Uterus (tissue), 2 donors: ENCODE measurements around the gene RAB40C.

Experiments used
- CTCF ChIP-seq, 4 experiments: fragments of 200-600 bp in 2 of 4; fragments of 450-650 bp in 2 of 4; sonication (generic) in 2 of 4; IDR thresholded peaks; one replicate each; pipeline ENCODE4 v1.5.1; 2016 to 2019; ENCODE audit warnings: antibody characterized with exemption in 4 of 4, mild to moderate bottlenecking in 2 of 4, moderate library complexity in 1 of 4
- POLR2A ChIP-seq, 2 donors: fragments of 450-650 bp; IDR thresholded peaks; one replicate each; pipeline ENCODE4 v1.6.1; 2016; ENCODE audit warnings: antibody characterized with exemption in 2 of 2, mild to moderate bottlenecking in 1 of 2, moderate library complexity in 1 of 2

DNA sequence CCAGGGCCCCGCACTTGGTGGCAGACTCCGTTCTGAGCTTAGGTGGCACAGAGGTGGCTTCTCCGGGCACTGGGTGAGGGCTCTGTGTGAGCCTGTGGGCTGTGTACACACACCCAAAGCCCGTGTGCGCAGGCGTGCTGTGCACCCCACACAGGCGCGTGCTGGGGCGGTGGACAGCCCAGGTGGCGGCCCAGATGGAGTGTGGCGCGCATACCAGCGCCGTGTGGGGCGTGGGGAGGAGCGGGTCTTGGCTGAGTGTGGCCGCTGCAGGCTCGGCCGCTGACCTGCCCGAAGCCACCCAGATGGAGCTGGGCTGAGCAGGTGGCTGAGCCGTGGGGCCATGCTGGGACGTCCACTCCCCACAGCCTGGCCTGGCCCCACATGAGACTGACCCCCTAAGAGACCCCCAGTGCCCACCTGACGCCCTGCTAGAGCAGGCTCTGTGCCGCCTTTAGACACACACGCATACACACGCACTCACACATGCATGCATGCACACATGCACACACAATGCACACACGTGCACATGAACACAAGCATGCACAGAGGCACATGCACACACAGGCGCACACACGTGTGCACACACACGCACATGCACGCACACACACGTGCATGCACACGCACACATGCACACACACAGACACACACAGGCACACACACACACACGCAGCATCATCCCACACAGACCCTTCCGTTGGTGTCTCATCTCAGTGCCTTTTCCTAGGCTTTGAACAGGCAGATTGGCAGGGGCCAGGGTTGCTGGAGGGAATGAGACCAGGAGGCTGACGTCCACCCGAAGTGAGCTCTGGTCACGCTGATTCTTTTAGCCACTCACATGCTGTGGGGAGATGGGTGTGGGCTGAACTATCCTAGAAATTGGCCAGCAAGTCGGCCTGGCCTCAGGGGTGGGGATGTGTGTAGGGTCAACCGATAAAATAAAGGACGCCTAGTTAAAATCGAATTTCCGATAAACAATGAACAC is 27.6 kb upstream of the RAB40C start:
- TF ChIP-seq CTCF (IDR thresholded peaks at IDR 0.05) (no peak), POLR2A (IDR thresholded peaks at IDR 0.05) (no peak)
